ENCODE measurements around the gene OMA1.

- TF ChIP-seq CTCF (IDR thresholded peaks at IDR 0.05): no peak
- no peak for TF ChIP-seq POLR2A (IDR thresholded peaks at IDR 0.05)
These were observed 38.6 kb upstream of the OMA1 start for GRCh38 chr1:58585166-58585565.

All from thyroid gland (tissue), 4 donors.